Fibroblast of mammary gland (primary cell): ENCODE measurements around the gene ID2.
A peak's percentile ranks its signal among the peaks of the same experiment; 100 is the strongest.

ENCODE experiments used
- DNase-seq: peaks from one replicate; pipeline ENCODE4 v3.0.0-alpha.2; 2010; ENCODE audit warnings: low read depth
- H3K4me3 ChIP-seq: 2 replicates; pipeline ENCODE4 v1.5.1; 2011; ENCODE audit warnings: low read depth, mild to moderate bottlenecking, low read length, moderate library complexity; ENCODE audit not compliant: control insufficient read depth
- CTCF ChIP-seq: conservative IDR thresholded peaks from 2 replicates; pipeline ENCODE4 v1.5.1; 2011; ENCODE audit warnings: low read depth, low read length, inconsistent platforms; ENCODE audit not compliant: control insufficient read depth, insufficient read depth

The ID2 gene

GRCh38 chr2:8684540-8684877, 2.7 kb downstream of the ID2 start:
- TF ChIP-seq CTCF: no peak
- no peak for DNase-seq
- H3K4me3 ChIP-seq: peak overlapping the region; percentile 32

GRCh38 chr2:8684878-8685696, 3.2 kb downstream of the ID2 start:
- no peak for DNase-seq
- no peak for TF ChIP-seq CTCF
- peak overlapping the region; percentile 32 for H3K4me3 ChIP-seq

GRCh38 chr2:8685697-8686358, 4.0 kb downstream of the ID2 start:
- no peak for DNase-seq
- peak overlapping the region; percentile 17 for H3K4me3 ChIP-seq
- TF ChIP-seq CTCF: peak; percentile 35

GRCh38 chr2:8691859-8692437, 10.1 kb downstream of the ID2 start:
- TF ChIP-seq CTCF: no peak
- DNase-seq: no peak

GRCh38 chr2:8692783-8693156, 10.9 kb downstream of the ID2 start:
- no peak overlapping the region for H3K4me3 ChIP-seq
- DNase-seq: no peak
- TF ChIP-seq CTCF: no peak

More at GRCh38 chr2:8691859-8692437, 10.1 kb downstream of the ID2 start:
- no peak overlapping the region for H3K4me3 ChIP-seq

GRCh38 chr2:8693157-8693821, 11.4 kb downstream of the ID2 start:
- no peak overlapping the region for H3K4me3 ChIP-seq
- peak; percentile 47 for TF ChIP-seq CTCF
- DNase-seq: no peak
